OCI-LY7 (cell line): ENCODE results near the gene DCTD. TPM values are rescaled to one million over a fixed set of nuclear protein-coding genes. Genes with fewer than 3 reads are reported as not detected.

Experiments
- BruUV-seq: library from RNA; stranded (reverse); fragments of 400-500 nt; replicated peaks from 2 replicates; lab custom pipeline; 2021; lab: Mats Ljungman, UMichigan
- CTCF ChIA-PET: fragments of 300-600 bp; sonication (Branson Sonifier 250); formaldehyde crosslinking; loops from one replicate; lab custom pipeline; 2022; ENCODE audit warnings: antibody characterized with exemption; ENCODE audit not compliant: unreplicated experiment; lab: Charles Lee
- POLR2A ChIA-PET: fragments of 300-600 bp; sonication (Branson Sonifier 250); formaldehyde crosslinking; loops from one replicate; lab custom pipeline; 2022; ENCODE audit warnings: antibody characterized with exemption; lab: Charles Lee
- DNase-seq: peaks from one replicate; pipeline ENCODE4 v3.0.0-alpha.2; 2015; ENCODE audit warnings: low spot score
- H2AFZ ChIP-seq: fragments of 200-600 bp; sonication (generic), shearing (Covaris generic); 2 replicates; pipeline ENCODE4 v1.6.1; 2014; ENCODE audit warnings: mild to moderate bottlenecking, antibody characterized with exemption, low read length, moderate library complexity
- H3K27ac ChIP-seq: fragments of 200-600 bp; sonication (generic); 2 replicates; pipeline ENCODE4 v1.5.1; 2014; ENCODE audit warnings: mixed run types, low read depth, mild to moderate bottlenecking, moderate library complexity, low read length, inconsistent platforms; ENCODE audit not compliant: poor library complexity, severe bottlenecking
- H3K36me3 ChIP-seq: fragments of 200-600 bp; sonication (generic); 2 replicates; pipeline ENCODE4 v1.6.1; 2014; ENCODE audit warnings: mild to moderate bottlenecking, antibody characterized with exemption, low read length, moderate library complexity, mixed read lengths; ENCODE audit not compliant: insufficient read depth
- H3K4me1 ChIP-seq: fragments of 200-600 bp; sonication (generic); 2 replicates; pipeline ENCODE4 v1.5.1; 2014; ENCODE audit warnings: mild to moderate bottlenecking, low read length; ENCODE audit not compliant: insufficient read depth, poor library complexity, severe bottlenecking
- H3K4me2 ChIP-seq: fragments of 200-600 bp; sonication (generic); 2 replicates; pipeline ENCODE4 v1.6.1; 2014; ENCODE audit warnings: mild to moderate bottlenecking, low read length
- H3K4me3 ChIP-seq: fragments of 200-600 bp; sonication (generic); 2 replicates; pipeline ENCODE4 v1.5.1; 2014; ENCODE audit warnings: mild to moderate bottlenecking, low read depth, low read length; ENCODE audit not compliant: poor library complexity, severe bottlenecking
- H3K79me2 ChIP-seq: fragments of 200-600 bp; sonication (generic); 2 replicates; pipeline ENCODE4 v1.6.1; 2016; ENCODE audit warnings: low read depth, mild to moderate bottlenecking, low read length, moderate library complexity, mixed read lengths; ENCODE audit not compliant: insufficient read depth
- H3K9me2 ChIP-seq: fragments of 200-600 bp; sonication (generic); 2 replicates; pipeline ENCODE4 v1.6.1; 2016; ENCODE audit warnings: mild to moderate bottlenecking, low read length, mixed read lengths; ENCODE audit not compliant: insufficient read depth
- H3K9me3 ChIP-seq: fragments of 200-600 bp; sonication (generic); 2 replicates; pipeline ENCODE4 v1.6.1; 2014; ENCODE audit warnings: mild to moderate bottlenecking, mixed run types, low read length, mixed read lengths
- H4K20me1 ChIP-seq: fragments of 200-600 bp; sonication (generic); 2 replicates; pipeline ENCODE4 v1.6.1; 2014; ENCODE audit warnings: mild to moderate bottlenecking, antibody characterized with exemption, low read length, moderate library complexity, mixed read lengths; ENCODE audit not compliant: insufficient read depth
- CTCF ChIP-seq: fragments of 200-600 bp; sonication (generic); conservative IDR thresholded peaks from 2 replicates; pipeline ENCODE4 v1.5.1; 2014; ENCODE audit warnings: mild to moderate bottlenecking, antibody characterized with exemption, low read length, moderate library complexity, mixed read lengths
- EZH2phosphoT487 ChIP-seq: fragments of 200-600 bp; sonication (generic); IDR thresholded peaks from 2 replicates; pipeline ENCODE4 v1.6.1; 2018; ENCODE audit warnings: low read depth, borderline replicate concordance, mild to moderate bottlenecking, mixed run types, antibody characterized with exemption, low read length, moderate library complexity, mixed read lengths
- intact Hi-C: fragments of 100-400 bp; cut with micrococcal nuclease; formaldehyde crosslinking; loops from one replicate; pipeline ENCODE4 v1.10.0; 2022; ENCODE audit not compliant: unreplicated experiment
- total RNA-seq, 2 experiments: library from RNA; depleted of rRNA in 1 of 2; stranded (reverse); fragments of >200 nt in 1 of 2; shearing (Covaris generic) in 1 of 2; gene quantifications; 2 replicates each; pipeline ENCODE4 v1.2.3, GENCODE V29; 2014 to 2022

Gene DCTD
- total RNA-seq, 2 experiments from 2014 or later: 37.8 to 81.9 TPM

- ChIA-PET CTCF (no interaction called here), POLR2A (no interaction called here)
- Histone ChIP-seq H4K20me1 (no peaks in the 10 kb centered on the region), H3K9me2 (no peaks in the 10 kb centered on the region), H3K79me2 (no peaks in the 10 kb centered on the region), H3K4me3 (no peak overlapping the region), H3K36me3 (no peaks in the 10 kb centered on the region), H3K27ac (no peak overlapping the region), H3K4me1 (peaks cover 19% of the 10 kb centered on the region), H3K4me2 (no peak overlapping the region), H2AFZ (no peak overlapping the region), H3K9me3 (no peaks in the 10 kb centered on the region)
- BruUV-seq: no TSS peak
- intact Hi-C loops: loop anchor here (5.0 kb wide), 1 partner anchor 44 kb away; the partner anchor contains the start of gene DCTD
- DNase-seq: no peak
- no peak for TF ChIP-seq CTCF
- TF ChIP-seq EZH2phosphoT487: no peak
These were observed 43.9 kb downstream of the DCTD start for GRCh38 chr4:182873289-182873688.

- CTCF ChIA-PET: no interaction called here
These were observed 44.3 kb downstream of the DCTD start for GRCh38 chr4:182872886-182873285.

More at GRCh38 chr4:182872886-182873285, 44.3 kb downstream of the DCTD start:
- Histone ChIP-seq H3K4me2 (no peak overlapping the region), H3K4me3 (no peak overlapping the region), H3K36me3 (no peaks in the 10 kb centered on the region), H3K9me2 (no peaks in the 10 kb centered on the region), H3K79me2 (no peaks in the 10 kb centered on the region), H3K4me1 (peaks cover 19% of the 10 kb centered on the region), H2AFZ (no peak overlapping the region), H3K9me3 (no peaks in the 10 kb centered on the region), H4K20me1 (no peaks in the 10 kb centered on the region), H3K27ac (no peak overlapping the region)
- POLR2A ChIA-PET: no interaction called here
- TF ChIP-seq CTCF (no peak), EZH2phosphoT487 (no peak)
- no TSS peak for BruUV-seq
- DNase-seq: no peak
- intact Hi-C loops: loop anchor here (5.0 kb wide), 1 partner anchor 44 kb away; the partner anchor contains the start of gene DCTD
